Measurements from ENCODE around the gene ABI1.
A peak's percentile ranks its signal among the peaks of the same experiment; 100 is the strongest.

ABI1 gene

GRCh38 chr10:26781797-26782196 is 79.0 kb downstream of the ABI1 start:
- DNase-seq (ENCODE audit: low read depth in 2 of 2), result peak in 1 of 2 donors; percentile 50
- H3K4me3 ChIP-seq (replicated peaks in 1 of 2; ENCODE audit: low read depth in 2 of 2, low read length in 2 of 2), result no peak overlapping the region
- no peak for TF ChIP-seq CTCF (IDR thresholded peaks at IDR 0.05; ENCODE audit: low read depth, low read length)

GRCh38 chr10:26780793-26781601 is 79.8 kb downstream of the ABI1 start:
- H3K4me3 ChIP-seq (replicated peaks in 1 of 2; ENCODE audit: low read depth in 2 of 2, low read length in 2 of 2), result no peak overlapping the region
- no peak for TF ChIP-seq CTCF (IDR thresholded peaks at IDR 0.05; ENCODE audit: low read depth, low read length)
- peak; percentile 66 to 96 for DNase-seq (ENCODE audit: low read depth in 2 of 2)

DNA sequence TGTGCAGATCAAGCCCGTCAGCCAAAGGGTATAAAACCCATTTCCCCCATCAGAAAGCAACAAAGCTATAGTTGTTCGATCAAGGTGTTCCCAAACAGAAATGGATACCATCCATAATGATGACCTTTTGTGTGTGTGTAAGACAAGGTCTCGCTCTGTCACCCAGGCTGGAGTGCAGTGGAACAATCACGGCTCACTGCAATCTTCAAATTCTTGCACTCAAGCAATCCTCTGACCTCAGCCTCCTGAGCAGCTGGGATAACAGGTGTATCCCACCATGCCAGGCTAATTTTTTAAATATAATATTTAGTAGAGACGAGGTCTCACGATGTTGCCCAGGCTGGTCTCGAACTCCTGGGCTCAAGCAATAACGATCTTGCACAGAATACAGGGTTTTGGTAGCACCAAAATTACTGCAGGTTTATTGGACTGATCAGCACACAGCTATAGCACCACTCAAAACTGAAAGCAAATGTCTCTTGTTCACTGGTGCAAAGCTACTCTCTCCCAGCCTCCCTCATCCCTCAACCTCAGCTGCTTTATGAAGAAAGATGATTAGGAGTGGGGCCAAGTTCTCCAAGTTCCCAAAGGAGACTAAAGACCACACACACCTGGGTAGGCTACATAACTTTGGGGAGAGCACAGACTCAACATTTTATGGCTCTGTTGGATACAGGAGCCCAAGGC is 80.5 kb downstream of the ABI1 start:
- no peak for DNase-seq (ENCODE audit: low read depth in 2 of 2)
- H3K4me3 ChIP-seq (replicated peaks in 1 of 2; ENCODE audit: low read depth in 2 of 2, low read length in 2 of 2), result no peak overlapping the region
- no peak for TF ChIP-seq CTCF (IDR thresholded peaks at IDR 0.05; ENCODE audit: low read depth, low read length)

- no peak for TF ChIP-seq CTCF (IDR thresholded peaks at IDR 0.05; ENCODE audit: low read depth, low read length)
- no peak overlapping the region for H3K4me3 ChIP-seq (replicated peaks in 1 of 2; ENCODE audit: low read depth in 2 of 2, low read length in 2 of 2)
Observed at GRCh38 chr10:26779176-26779860, 81.4 kb downstream of the ABI1 start.

DNA sequence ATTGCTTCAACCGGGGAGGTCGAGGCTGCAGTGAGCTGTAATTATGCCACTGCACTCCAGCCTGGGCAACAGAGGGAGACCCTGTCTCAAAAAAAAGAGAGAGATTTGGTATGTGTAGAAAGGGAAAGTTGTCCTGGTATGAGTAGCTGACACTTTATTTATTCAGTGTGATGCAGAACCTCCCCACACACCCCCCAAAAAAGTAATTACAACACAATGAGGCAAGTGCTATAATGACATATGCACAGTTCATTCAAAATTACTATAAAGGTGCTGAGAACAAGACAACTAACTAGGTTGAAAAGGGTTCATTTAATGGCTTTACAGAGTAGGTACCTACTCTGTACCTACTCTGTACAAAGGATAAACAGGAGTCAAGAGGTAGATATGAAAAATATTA is 83.1 kb downstream of the ABI1 start:
- DNase-seq (ENCODE audit: low read depth in 2 of 2), result no peak
- TF ChIP-seq CTCF (IDR thresholded peaks at IDR 0.05; ENCODE audit: low read depth, low read length), result no peak

More at GRCh38 chr10:26779176-26779860, 81.4 kb downstream of the ABI1 start:
- DNase-seq (ENCODE audit: low read depth in 2 of 2), result no peak

GRCh38 chr10:26776258-26776657 is 84.5 kb downstream of the ABI1 start:
- H3K4me3 ChIP-seq (replicated peaks in 1 of 2; ENCODE audit: low read depth in 2 of 2, low read length in 2 of 2), result no peak overlapping the region
- TF ChIP-seq CTCF (IDR thresholded peaks at IDR 0.05; ENCODE audit: low read depth, low read length), result no peak
- no peak for DNase-seq (ENCODE audit: low read depth in 2 of 2)

More for the DNA sequence above, 83.1 kb downstream of the ABI1 start:
- H3K4me3 ChIP-seq (replicated peaks in 1 of 2; ENCODE audit: low read depth in 2 of 2, low read length in 2 of 2), result no peak overlapping the region
